HG03045 (cell line): ENCODE results near the gene SPOUT1.

ENCODE experiments used
- ATAC-seq: cut with Tn5 transposase; IDR thresholded peaks from one replicate; pipeline ENCODE4 v1.9.1; 2021; ENCODE audit warnings: mild to moderate bottlenecking, moderate library complexity; ENCODE audit not compliant: unreplicated experiment

SPOUT1 gene

GRCh38 chr9:128773049-128773448, 56.5 kb downstream of the SPOUT1 start:
- ATAC-seq: no peak

GRCh38 chr9:128771745-128772519, 57.7 kb downstream of the SPOUT1 start, which contains the start of gene ZER1:
ZER1 (minus strand) TSS chr9:128771927; CDS start chr9:128755565, 16,362 bp downstream.
- peak; percentile 92 for ATAC-seq

GRCh38 chr9:128771094-128771721, 58.4 kb downstream of the SPOUT1 start:
- peak; percentile 36 for ATAC-seq

GRCh38 chr9:128770286-128771030, 59.1 kb downstream of the SPOUT1 start:
- ATAC-seq: no peak
